HepG2 (cell line): ENCODE data around the gene RPS25. TPM values are rescaled to one million over a fixed set of nuclear protein-coding genes. Genes with fewer than 3 reads are reported as not detected.

ENCODE experiments used
- ATAC-seq: fragments of 200-7000 bp; cut with Tn5 transposase; 3 replicates; pipeline ENCODE4 v1.9.1; 2020; ENCODE audit warnings: mild to moderate bottlenecking, moderate library complexity
- BruUV-seq: library from RNA; stranded (reverse); fragments of 400-500 nt; replicated peaks from 2 replicates; lab custom pipeline; 2021; lab: Mats Ljungman, UMichigan
- CTCF ChIA-PET: fragments of 300-600 bp; formaldehyde crosslinking; extraction: SDS; loops from one replicate; lab custom pipeline; 2021; ENCODE audit warnings: low total read pairs, inconsistent platforms, low intra/inter-chr PET ratio; lab: Yijun Ruan, JAX
- POLR2A ChIA-PET: fragments of 350-600 bp; sonication (Branson Sonifier 250); formaldehyde crosslinking; loops from one replicate; lab custom pipeline; 2020; ENCODE audit warnings: antibody characterized with exemption, inconsistent platforms; lab: Yijun Ruan, JAX
- DNase-seq: peaks from one replicate; pipeline ENCODE4 v3.0.0-alpha.2; 2015; ENCODE audit warnings: low spot score
- FAIRE-seq: peaks from 3 replicates; lab custom pipeline; 2011; peaks lifted over from hg19 to GRCh38; lab: Jason Lieb, UNC
- H2AFZ ChIP-seq: one replicate; pipeline ENCODE4 v1.6.1; 2011; ENCODE audit warnings: low read length, inconsistent platforms
- H3K27ac ChIP-seq: fragments of 300-600 bp; 3 replicates; pipeline ENCODE4 v1.8.0; 2011; ENCODE audit warnings: mixed run types, mild to moderate bottlenecking, mixed read lengths, low read length, inconsistent platforms; ENCODE audit not compliant: insufficient read depth; ENCODE audit errors: extremely low read length
- H3K27me3 ChIP-seq, 2 experiments: fragments of 200-600 bp in 1 of 2; 2 replicates in 1 of 2; 3 replicates in 1 of 2; pipeline versions ENCODE4 v1.6.0 to v1.8.0; 2011; ENCODE audit warnings: low read length in 2 of 2, mild to moderate bottlenecking in 2 of 2, moderate library complexity in 2 of 2, inconsistent platforms in 1 of 2; ENCODE audit not compliant: insufficient read depth in 2 of 2, control insufficient read depth in 1 of 2
- H3K36me3 ChIP-seq, 2 experiments: fragments of 200-600 bp in 1 of 2; replicated peaks in 1 of 2; 2 replicates in 1 of 2; 3 replicates in 1 of 2; pipeline versions ENCODE4 v1.5.1 to v1.8.0; 2011; ENCODE audit warnings: low read length in 2 of 2, inconsistent platforms in 1 of 2; ENCODE audit not compliant: insufficient read depth in 2 of 2, control insufficient read depth in 1 of 2
- H3K4me1 ChIP-seq: 2 replicates; pipeline ENCODE4 v1.5.1; 2012; ENCODE audit warnings: low read length, inconsistent platforms; ENCODE audit not compliant: insufficient read depth
- H3K4me2 ChIP-seq: 2 replicates; pipeline ENCODE4 v1.6.0; 2011; ENCODE audit warnings: low read depth, low read length, inconsistent platforms
- H3K4me3 ChIP-seq, 3 experiments: fragments of 200-600 bp in 1 of 3; sonication (generic), shearing (Covaris generic) in 1 of 3; replicated peaks in 1 of 3; 2 replicates each; pipeline ENCODE4 v1.5.1; 2011 to 2016; ENCODE audit warnings: low read length in 3 of 3, inconsistent platforms in 2 of 3, low read depth in 2 of 3, mild to moderate bottlenecking in 2 of 3, control low read depth in 1 of 3, mixed read lengths in 1 of 3; ENCODE audit not compliant: insufficient read depth in 1 of 3
- H3K79me2 ChIP-seq: one replicate; pipeline ENCODE4 v1.6.1; 2011; ENCODE audit warnings: low read length, inconsistent platforms; ENCODE audit not compliant: insufficient read depth
- H3K9ac ChIP-seq: 2 replicates; pipeline ENCODE4 v1.6.0; 2011; ENCODE audit warnings: mild to moderate bottlenecking, low read depth, low read length, inconsistent platforms; ENCODE audit not compliant: insufficient read depth
- H3K9me3 ChIP-seq: 2 replicates; pipeline ENCODE4 v1.5.1; 2012; ENCODE audit warnings: mild to moderate bottlenecking, low read length
- H4K20me1 ChIP-seq: 2 replicates; pipeline ENCODE4 v1.6.0; 2011; ENCODE audit warnings: inconsistent platforms, mild to moderate bottlenecking, low read length, moderate library complexity; ENCODE audit not compliant: insufficient read depth
- BHLHE40 ChIP-seq: IDR thresholded peaks from 2 replicates; pipeline ENCODE4 v1.6.1; 2011; ENCODE audit warnings: low read length, improper control_type of control experiment
- ESRRA ChIP-seq: sonication (generic); formaldehyde crosslinking; IDR thresholded peaks from 2 replicates; pipeline ENCODE4 v1.5.1; 2020; ENCODE audit warnings: mild to moderate bottlenecking, low read depth, missing genetic modification reagents
- FOXK2 ChIP-seq: fragments of 450-650 bp; IDR thresholded peaks from 2 replicates; pipeline ENCODE4 v1.6.1; 2016
- HES4 ChIP-seq: sonication (generic); formaldehyde crosslinking; IDR thresholded peaks from 2 replicates; pipeline ENCODE4 v1.9.0; 2021; ENCODE audit warnings: mild to moderate bottlenecking, missing genetic modification reagents, borderline replicate concordance
- HOXA5 ChIP-seq: sonication (generic); formaldehyde crosslinking; IDR thresholded peaks from 2 replicates; pipeline ENCODE4 v1.4.0; 2020; ENCODE audit warnings: missing genetic modification reagents
- PAWR ChIP-seq: sonication (generic); formaldehyde crosslinking; IDR thresholded peaks from 2 replicates; pipeline ENCODE4 v1.4.0; 2020; ENCODE audit warnings: missing genetic modification reagents, mild to moderate bottlenecking, borderline replicate concordance
- SIN3B ChIP-seq: fragments of 150-350 bp; IDR thresholded peaks from 2 replicates; pipeline ENCODE4 v1.6.1; 2014; ENCODE audit warnings: low read length
- TOE1 ChIP-seq: sonication (generic); formaldehyde crosslinking; IDR thresholded peaks from 2 replicates; pipeline ENCODE4 v1.4.0; 2020; ENCODE audit warnings: mild to moderate bottlenecking, missing genetic modification reagents
- ZBTB21 ChIP-seq: sonication (generic); formaldehyde crosslinking; IDR thresholded peaks from 2 replicates; pipeline ENCODE4 v1.4.0; 2020; ENCODE audit warnings: missing genetic modification reagents
- ZNF251 ChIP-seq: sonication (generic); formaldehyde crosslinking; IDR thresholded peaks from 2 replicates; pipeline ENCODE4 v1.9.0; 2021; ENCODE audit warnings: mild to moderate bottlenecking, missing genetic modification reagents
- ZNF337 ChIP-seq: sonication (generic); formaldehyde crosslinking; IDR thresholded peaks from 2 replicates; pipeline ENCODE4 v1.5.1; 2020; ENCODE audit warnings: missing genetic modification reagents, low read depth, mild to moderate bottlenecking, borderline replicate concordance
- ZNF562 ChIP-seq: sonication (generic); formaldehyde crosslinking; IDR thresholded peaks from 2 replicates; pipeline ENCODE4 v1.8.0; 2022; ENCODE audit warnings: missing genetic modification reagents, borderline replicate concordance
- WGBS: methylation state at CpG from one replicate; pipeline ENCODE4 v1.1.6; 2017; ENCODE audit warnings: low lambda C conversion rate; 5-methylcytosine and 5-hydroxymethylcytosine counted together
- in situ Hi-C: cut with HindIII; loops from 2 replicates; pipeline ENCODE4 v1.10.0; 2017; ENCODE audit warnings: low pct_unique_long_range_greater_than_20kb; ENCODE audit not compliant: extremely low pct_ligation_motif_present
- intact Hi-C: fragments of 100-400 bp; cut with micrococcal nuclease; formaldehyde crosslinking; loops from one replicate; pipeline ENCODE4 v1.10.0; 2022; ENCODE audit not compliant: unreplicated experiment
- polyA plus RNA-seq, 8 experiments: library from polyadenylated mRNA; depleted of rRNA in 3 of 8; stranded (reverse) in 7 of 8; unstranded in 1 of 8; fragments of >200 nt; fragmentation: Illumina TruSeq in 4 of 8; extraction: Trizol in 4 of 8; gene quantifications; 2 replicates each; pipeline versions ENCODE4 v1.2.1 to v1.2.3, GENCODE V29; 2011 to 2016; ENCODE audit warnings: low read depth in 4 of 8, missing spikeins in 1 of 8, mixed read lengths in 1 of 8; ENCODE audit not compliant: insufficient read depth in 1 of 8
- total RNA-seq, 5 experiments: library from RNA; depleted of rRNA; stranded (reverse); fragments of >200 nt; fragmentation: Illumina TruSeq; extraction: Trizol; gene quantifications; 2 replicates each; pipeline ENCODE4 v1.2.3, GENCODE V29; 2016; ENCODE audit warnings: low read depth in 1 of 5
- TF ChIP-seq, protein P1 (sequence below): sonication (generic); formaldehyde crosslinking; IDR thresholded peaks from 2 replicates; pipeline ENCODE4 v1.5.1; 2020; ENCODE audit warnings: mild to moderate bottlenecking, moderate library complexity, missing genetic modification reagents

RPS25 gene
- total and polyA plus RNA-seq, 2 of the 13 experiments (the other 11 are each of a cell fraction or from before 2014, with no cell fraction given): 839 to 1,415 TPM

DNA sequence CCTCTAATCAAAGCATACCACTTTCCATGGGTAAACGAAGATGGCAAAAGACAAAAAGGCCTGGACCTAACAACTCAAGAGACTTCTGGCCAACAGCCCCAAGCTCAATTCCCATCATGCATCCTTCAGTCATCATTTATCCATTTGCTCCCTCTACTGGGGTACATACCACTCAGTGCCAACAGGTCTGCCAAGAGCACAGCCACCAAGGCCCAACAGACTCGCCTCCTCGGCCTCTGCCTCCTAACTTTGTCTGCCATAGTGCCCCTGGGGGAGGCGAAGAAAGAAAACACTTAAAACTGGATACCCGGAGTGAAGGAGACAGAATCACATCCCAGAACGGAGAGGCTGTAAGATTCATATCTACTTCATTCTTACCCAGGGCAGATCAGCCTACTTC is 37.8 kb upstream of the RPS25 start (continued):
- TF ChIP-seq ZNF562 (CRISPR knock-in tag) (no peak), ZNF337 (CRISPR knock-in tag) (no peak), BHLHE40 (no peak), SIN3B (no peak), FOXK2 (no peak)
- TF ChIP-seq, protein P1, sequence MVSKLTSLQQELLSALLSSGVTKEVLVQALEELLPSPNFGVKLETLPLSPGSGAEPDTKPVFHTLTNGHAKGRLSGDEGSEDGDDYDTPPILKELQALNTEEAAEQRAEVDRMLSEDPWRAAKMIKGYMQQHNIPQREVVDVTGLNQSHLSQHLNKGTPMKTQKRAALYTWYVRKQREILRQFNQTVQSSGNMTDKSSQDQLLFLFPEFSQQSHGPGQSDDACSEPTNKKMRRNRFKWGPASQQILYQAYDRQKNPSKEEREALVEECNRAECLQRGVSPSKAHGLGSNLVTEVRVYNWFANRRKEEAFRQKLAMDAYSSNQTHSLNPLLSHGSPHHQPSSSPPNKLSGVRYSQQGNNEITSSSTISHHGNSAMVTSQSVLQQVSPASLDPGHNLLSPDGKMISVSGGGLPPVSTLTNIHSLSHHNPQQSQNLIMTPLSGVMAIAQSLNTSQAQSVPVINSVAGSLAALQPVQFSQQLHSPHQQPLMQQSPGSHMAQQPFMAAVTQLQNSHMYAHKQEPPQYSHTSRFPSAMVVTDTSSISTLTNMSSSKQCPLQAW (CRISPR knock-in tag): no peak

DNA sequence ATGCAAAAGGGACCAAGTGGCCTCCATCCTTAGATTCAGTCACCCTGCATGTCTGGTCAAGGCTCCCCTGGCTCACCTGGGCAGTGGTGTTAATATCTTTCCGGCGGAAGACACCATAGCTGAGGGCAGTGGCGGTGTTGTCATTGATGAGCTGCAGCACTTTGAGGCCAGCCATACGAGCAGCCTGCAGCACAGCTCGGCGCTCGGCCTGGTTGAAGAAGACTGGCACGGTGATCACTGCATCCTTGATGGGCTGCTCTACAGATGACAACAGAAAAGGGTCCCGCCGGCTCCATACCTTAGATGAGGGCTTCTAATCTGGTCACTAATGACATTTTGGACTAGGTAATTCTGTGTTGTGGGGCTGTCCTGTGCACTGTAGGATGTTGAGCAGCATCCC is 36.3 kb upstream of the RPS25 start:
- peaks cover 36 to 53% of the 10 kb centered on the region in 2 experiments for H3K36me3 ChIP-seq
- intact Hi-C loops (no loop called here), in situ Hi-C loops (no loop called here)
- TF ChIP-seq TOE1 (CRISPR knock-in tag): no peak
- no peak for TF ChIP-seq ESRRA (CRISPR knock-in tag)
- no peak for TF ChIP-seq PAWR (CRISPR knock-in tag)
- no peak for TF ChIP-seq ZNF251 (CRISPR knock-in tag)
- no peak for TF ChIP-seq ZBTB21 (CRISPR knock-in tag)
- TF ChIP-seq HES4 (CRISPR knock-in tag): no peak
- TF ChIP-seq HOXA5 (CRISPR knock-in tag): no peak
- H3K27me3 ChIP-seq: no peaks in the 10 kb centered on the region
- H3K4me3 ChIP-seq: no peak overlapping the region
- no peak overlapping the region for H2AFZ ChIP-seq
- peaks cover 23% of the 10 kb centered on the region for H3K4me1 ChIP-seq
- ChIA-PET CTCF (no interaction called here), POLR2A (interaction anchor here (1.1 to 1.4 kb wide), 3 partner anchors 36 to 40 kb away, joined by 3 to 4 read pairs (median 3); partner anchors contain the start of genes RPS25 and TRAPPC4)
- H4K20me1 ChIP-seq: peaks cover 3% of the 10 kb centered on the region; the same call in 1 of the 2 replicates
- no peak for DNase-seq
- H3K9me3 ChIP-seq: no peaks in the 10 kb centered on the region
- H3K4me2 ChIP-seq: no peak overlapping the region
- no peak overlapping the region for H3K27ac ChIP-seq
- no peak for ATAC-seq
- H3K9ac ChIP-seq: no peak overlapping the region
- no TSS peak for BruUV-seq
- WGBS: 100% methylated on average over 10 of the region's 10 CpGs
- FAIRE-seq: no peak
- peaks cover 25% of the 10 kb centered on the region for H3K79me2 ChIP-seq
